GM23338 (cell line): ENCODE measurements around the gene G6PC2. TPM values are rescaled to one million over a fixed set of nuclear protein-coding genes. Genes with fewer than 3 reads are reported as not detected.
A peak's percentile ranks its signal among the peaks of the same experiment; 100 is the strongest.

Experiments used
- ATAC-seq: fragments of 200-7000 bp; cut with Tn5 transposase; 3 replicates; pipeline ENCODE4 v1.9.1; 2020
- DNase-seq: peaks from one replicate; pipeline ENCODE4 v3.0.0-alpha.2; 2015; ENCODE audit warnings: low spot score
- H2AFZ ChIP-seq: fragments of 200-600 bp; sonication (generic); 2 replicates; pipeline ENCODE4 v1.8.0; 2016; ENCODE audit warnings: antibody characterized with exemption, mild to moderate bottlenecking, moderate library complexity
- H3F3A ChIP-seq: fragments of 200-600 bp; sonication (generic); replicated peaks from 2 replicates; pipeline ENCODE4 v1.8.0; 2017; ENCODE audit warnings: antibody characterized with exemption, mixed run types, low read depth
- H3K27ac ChIP-seq: fragments of 200-600 bp; sonication (generic); 2 replicates; pipeline ENCODE4 v1.6.1; 2016; ENCODE audit warnings: low read depth
- H3K27me3 ChIP-seq: fragments of 200-600 bp; sonication (generic); 2 replicates; pipeline ENCODE4 v1.8.0; 2016; ENCODE audit warnings: mild to moderate bottlenecking, mixed run types, moderate library complexity; ENCODE audit not compliant: insufficient read depth
- H3K36me3 ChIP-seq: fragments of 200-600 bp; sonication (generic); 2 replicates; pipeline ENCODE4 v1.8.0; 2016; ENCODE audit warnings: mild to moderate bottlenecking; ENCODE audit not compliant: insufficient read depth
- H3K4me1 ChIP-seq: fragments of 200-600 bp; sonication (generic); 2 replicates; pipeline ENCODE4 v1.8.0; 2016; ENCODE audit warnings: mild to moderate bottlenecking, moderate library complexity; ENCODE audit not compliant: insufficient read depth
- H3K4me2 ChIP-seq: fragments of 200-600 bp; sonication (generic); 2 replicates; pipeline ENCODE4 v1.7.1; 2017; ENCODE audit warnings: mixed run types
- H3K4me3 ChIP-seq: fragments of 200-600 bp; sonication (generic); 2 replicates; pipeline ENCODE4 v1.6.1; 2016; ENCODE audit warnings: mixed run types
- H3K79me2 ChIP-seq: fragments of 200-600 bp; sonication (generic); replicated peaks from 2 replicates; pipeline ENCODE4 v1.8.0; 2017; ENCODE audit warnings: mild to moderate bottlenecking; ENCODE audit not compliant: insufficient read depth
- H3K9me2 ChIP-seq: fragments of 200-600 bp; sonication (generic); 2 replicates; pipeline ENCODE4 v1.8.0; 2017; ENCODE audit not compliant: insufficient read depth
- H4K20me1 ChIP-seq: fragments of 200-600 bp; sonication (generic); replicated peaks from 2 replicates; pipeline ENCODE4 v1.8.0; 2017; ENCODE audit warnings: mild to moderate bottlenecking; ENCODE audit not compliant: insufficient read depth
- H3K27ac Mint-ChIP-seq: 2 replicates; pipeline ENCODE4 v1.8.0; 2020; ENCODE audit warnings: inconsistent platforms, mild to moderate bottlenecking, moderate library complexity, mixed read lengths
- H3K27me3 Mint-ChIP-seq: 3 replicates; pipeline ENCODE4 v1.8.0; 2022; ENCODE audit warnings: low read depth, mild to moderate bottlenecking, moderate library complexity, mixed read lengths, inconsistent platforms; ENCODE audit not compliant: insufficient read depth, poor library complexity
- H3K36me3 Mint-ChIP-seq: 3 replicates; pipeline ENCODE4 v1.8.0; 2021; ENCODE audit warnings: low read depth, mild to moderate bottlenecking, inconsistent platforms, moderate library complexity, mixed read lengths
- H3K4me1 Mint-ChIP-seq: 3 replicates; pipeline ENCODE4 v1.8.0; 2020; ENCODE audit warnings: mild to moderate bottlenecking, inconsistent platforms, mixed read lengths
- H3K4me3 Mint-ChIP-seq: 3 replicates; pipeline ENCODE4 v1.8.0; 2021; ENCODE audit warnings: moderate library complexity, mild to moderate bottlenecking, inconsistent platforms, mixed read lengths
- H3K9me3 Mint-ChIP-seq: 3 replicates; pipeline ENCODE4 v1.8.0; 2020; ENCODE audit warnings: moderate library complexity, mild to moderate bottlenecking, inconsistent platforms, mixed read lengths
- CREB1 ChIP-seq: fragments of 250-450 bp; sonication (Bioruptor Pico); IDR thresholded peaks from 2 replicates; pipeline ENCODE4 v1.5.0; 2020; ENCODE audit warnings: low read depth, mild to moderate bottlenecking, moderate library complexity
- CTCF ChIP-seq, 2 experiments: fragments of 200-600 bp in 1 of 2; sonication (generic) in 1 of 2; conservative IDR thresholded peaks; 2 replicates each; pipeline versions ENCODE4 v1.5.1 to v1.6.1; 2016 to 2017; ENCODE audit warnings: antibody characterized with exemption in 2 of 2, low read depth in 2 of 2, mild to moderate bottlenecking in 2 of 2, moderate library complexity in 1 of 2
- ETS1 ChIP-seq: IDR thresholded peaks from 2 replicates; pipeline ENCODE4 v1.6.1; 2016; ENCODE audit warnings: antibody characterized with exemption
- EZH2 ChIP-seq: fragments of 200-600 bp; sonication (generic); IDR thresholded peaks from one replicate; pipeline ENCODE4 v1.8.0; 2017; ENCODE audit warnings: antibody characterized with exemption, mild to moderate bottlenecking, low read depth; ENCODE audit not compliant: unreplicated experiment
- JUNB ChIP-seq: IDR thresholded peaks from one replicate; pipeline ENCODE4 v1.6.1; 2016; ENCODE audit warnings: antibody characterized with exemption; ENCODE audit not compliant: unreplicated experiment
- NANOG ChIP-seq: IDR thresholded peaks from 2 replicates; pipeline ENCODE4 v1.6.1; 2016; ENCODE audit warnings: antibody characterized with exemption, borderline replicate concordance
- POLR2AphosphoS5 ChIP-seq: IDR thresholded peaks from 2 replicates; pipeline ENCODE4 v1.6.1; 2016; ENCODE audit warnings: antibody characterized with exemption, low read depth
- STAT1 ChIP-seq: IDR thresholded peaks from one replicate; pipeline ENCODE4 v1.6.1; 2016; ENCODE audit warnings: antibody characterized with exemption; ENCODE audit not compliant: unreplicated experiment
- ZNF331 ChIP-seq: fragments of 250-450 bp; sonication (Bioruptor Pico); IDR thresholded peaks from 2 replicates; pipeline ENCODE4 v1.5.0; 2020; ENCODE audit warnings: low read depth, mild to moderate bottlenecking, moderate library complexity
- ZNF462 ChIP-seq: fragments of 250-450 bp; sonication (Bioruptor Pico); IDR thresholded peaks from 2 replicates; pipeline ENCODE4 v1.5.0; 2020; ENCODE audit warnings: mild to moderate bottlenecking, moderate library complexity
- polyA plus RNA-seq: library from polyadenylated mRNA; unstranded; fragments of >200 nt; fragmentation: Nextera tagmentation; extraction: Ambion mirVana; gene quantifications from 2 replicates; pipeline ENCODE4 v1.2.1, GENCODE V29; 2016
- total RNA-seq: library from RNA; depleted of rRNA; stranded (reverse); fragments of >200 nt; shearing (Covaris generic); gene quantifications from 2 replicates; pipeline ENCODE4 v1.2.3, GENCODE V29; 2014

G6PC2 gene
- total and polyA plus RNA-seq, 2 experiments from 2014 or later = not detected

- H3K27ac ChIP-seq = no peak overlapping the region
- peaks cover 8% of the 10 kb centered on the region for H3K79me2 ChIP-seq
- no peaks in the 10 kb centered on the region for H3F3A ChIP-seq
- DNase-seq (no peak), ATAC-seq (no peak; the same call in 2 of the 3 replicates)
- peaks cover 6% of the 10 kb centered on the region; the same call in 1 of the 2 replicates for H3K4me1 ChIP-seq
- peak overlapping the region; percentile 70 for H3K4me3 ChIP-seq
- peaks cover 2% of the 10 kb centered on the region; the same call in 1 of the 3 replicates for H3K4me1 Mint-ChIP-seq
- H3K9me2 ChIP-seq = no peaks in the 10 kb centered on the region
- H3K36me3 Mint-ChIP-seq = peaks cover 26% of the 10 kb centered on the region
- no peaks in the 10 kb centered on the region for H3K9me3 Mint-ChIP-seq
- TF ChIP-seq CREB1 = no peak
- TF ChIP-seq STAT1 = no peak
- no peak for TF ChIP-seq EZH2
- TF ChIP-seq NANOG = no peak
- TF ChIP-seq JUNB = no peak
- no peak for TF ChIP-seq CTCF (conservative IDR thresholded peaks at IDR 0.05; ENCODE audit: low read depth in 2 of 2)
- no peak for TF ChIP-seq ZNF462
- TF ChIP-seq POLR2AphosphoS5 = no peak
- no peak for TF ChIP-seq ETS1
- TF ChIP-seq ZNF331 (CRISPR knock-in tag) = no peak
- H3K36me3 ChIP-seq = no peaks in the 10 kb centered on the region
- H2AFZ ChIP-seq = peak overlapping the region; percentile 86
- H3K27me3 Mint-ChIP-seq = peaks cover 2% of the 10 kb centered on the region
- H3K4me2 ChIP-seq = peak overlapping the region; percentile 81
- H3K4me3 Mint-ChIP-seq = peak overlapping the region; percentile 97
- H3K27ac Mint-ChIP-seq = no peak overlapping the region
- no peaks in the 10 kb centered on the region for H4K20me1 ChIP-seq
- no peaks in the 10 kb centered on the region for H3K27me3 ChIP-seq
Observed at GRCh38 chr2:168889635-168890005, 11.5 kb upstream of the G6PC2 start.
